ENCODE measurements around the gene PNMA8A.
A peak's percentile ranks its signal among the peaks of the same experiment; 100 is the strongest.

The PNMA8A gene

DNA sequence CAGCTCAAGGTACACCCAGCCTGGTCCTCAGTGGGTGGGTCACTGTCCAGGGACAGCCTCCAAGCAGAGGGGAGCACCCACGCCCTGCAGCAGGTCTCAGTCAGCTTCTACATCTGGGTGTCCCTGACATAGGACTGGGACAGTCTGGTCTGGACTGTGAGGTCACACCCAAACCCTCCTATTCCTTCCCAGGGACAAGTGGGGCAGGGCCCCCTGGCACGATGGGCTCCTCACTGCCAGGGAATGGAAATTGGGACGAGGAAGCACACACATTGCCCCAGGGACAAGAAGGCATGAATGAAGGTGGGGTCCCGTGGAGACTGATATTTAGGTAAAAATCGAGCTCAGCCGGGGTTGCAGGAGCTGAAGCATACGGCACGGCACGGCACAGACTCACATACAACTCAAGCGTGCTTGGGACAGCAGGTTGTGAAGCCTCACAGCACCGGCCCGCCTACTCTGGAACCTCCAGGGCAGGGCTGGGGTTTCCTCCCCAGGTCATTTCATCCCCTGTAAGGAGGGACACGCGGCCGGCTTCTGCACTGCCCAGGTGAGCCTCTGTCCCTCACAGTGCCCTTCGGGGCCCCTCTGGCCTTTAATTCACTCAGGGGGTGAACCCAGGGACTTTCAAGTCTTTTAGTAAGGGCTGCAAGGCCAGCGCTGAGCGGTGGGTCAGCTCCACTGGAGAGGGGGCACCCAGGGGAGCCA, 20.8 kb upstream of the PNMA8A start:
- no peak for DNase-seq

DNA sequence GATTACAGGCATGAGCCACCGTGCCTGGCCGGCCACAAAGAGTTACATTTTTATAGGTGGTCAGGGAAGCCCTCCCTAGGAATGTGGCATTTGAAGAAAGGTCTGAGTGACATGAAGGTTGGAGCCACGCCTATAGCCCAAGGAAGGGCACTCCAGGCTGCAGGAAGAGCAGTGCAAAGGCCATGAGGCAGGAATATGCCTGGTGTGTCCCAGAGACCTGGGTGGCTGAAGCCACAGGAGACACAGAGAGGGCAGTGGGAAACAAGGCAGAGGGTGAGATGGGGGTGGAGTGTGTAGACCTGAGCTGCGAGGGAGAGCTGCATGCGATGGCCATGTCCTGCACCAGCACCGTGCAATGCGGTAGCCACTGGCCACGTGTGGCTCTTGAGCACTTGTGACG, 19.4 kb upstream of the PNMA8A start:
- no peak for DNase-seq

DNA sequence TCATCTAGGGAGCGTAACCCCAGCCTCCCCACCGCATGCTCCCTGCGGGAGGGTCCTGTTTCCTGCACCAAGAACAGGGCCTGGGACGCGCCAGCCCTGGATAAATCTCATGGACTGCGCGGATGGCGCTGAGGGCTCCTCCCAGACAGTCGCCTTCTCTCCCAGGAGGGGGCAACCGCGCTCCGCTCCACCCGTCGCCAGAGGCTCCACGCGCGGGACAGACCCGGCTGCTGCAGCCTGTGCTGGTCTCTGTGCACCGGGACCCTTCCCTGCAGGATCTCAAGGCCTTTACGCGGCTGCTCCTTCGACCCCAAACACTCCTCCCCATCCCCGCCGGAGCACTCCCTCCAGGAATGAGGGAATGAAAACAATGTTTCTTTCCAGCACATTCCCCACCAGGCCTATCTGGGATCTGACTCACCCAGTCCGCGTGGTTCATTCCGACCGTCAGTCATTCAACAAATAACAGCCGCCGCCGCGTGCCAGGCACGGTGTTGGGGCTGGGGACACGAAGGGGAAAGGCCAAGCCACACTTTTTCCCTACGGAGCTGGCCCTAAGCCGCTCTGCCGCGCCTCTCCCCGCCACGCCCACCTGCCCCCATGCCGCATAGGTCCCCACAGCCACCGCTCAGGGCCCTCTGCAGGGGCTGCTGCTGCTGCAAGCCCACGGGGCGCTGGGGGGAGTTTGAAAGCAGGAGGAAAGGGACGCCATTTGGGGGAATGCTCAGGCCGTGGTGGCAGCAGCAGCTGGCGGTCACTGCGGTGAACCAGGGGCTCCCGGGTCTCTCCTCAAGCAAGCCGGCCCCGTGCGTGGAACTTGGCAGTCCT, 18.3 kb upstream of the PNMA8A start:
- DNase-seq = no peak

DNA sequence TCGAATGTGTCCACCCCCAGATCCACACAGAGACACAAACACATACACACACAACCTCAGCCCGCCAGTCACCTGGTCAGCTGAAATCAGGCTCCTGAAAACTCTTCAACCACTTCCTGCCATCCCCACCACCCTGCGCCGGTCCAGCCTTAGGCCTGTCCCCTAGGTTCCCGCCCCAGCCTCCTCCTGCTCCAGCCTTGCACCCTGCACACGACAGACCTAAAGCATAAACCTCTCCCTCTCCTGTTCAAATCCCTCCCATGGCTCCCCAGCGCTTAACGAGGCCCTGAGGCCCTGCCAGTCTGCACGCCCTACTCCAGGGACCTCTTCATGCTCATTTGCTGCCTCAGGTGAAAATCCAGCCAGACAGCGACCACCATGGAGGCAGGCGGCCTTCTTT, 17.2 kb upstream of the PNMA8A start:
- DNase-seq = no peak

DNA sequence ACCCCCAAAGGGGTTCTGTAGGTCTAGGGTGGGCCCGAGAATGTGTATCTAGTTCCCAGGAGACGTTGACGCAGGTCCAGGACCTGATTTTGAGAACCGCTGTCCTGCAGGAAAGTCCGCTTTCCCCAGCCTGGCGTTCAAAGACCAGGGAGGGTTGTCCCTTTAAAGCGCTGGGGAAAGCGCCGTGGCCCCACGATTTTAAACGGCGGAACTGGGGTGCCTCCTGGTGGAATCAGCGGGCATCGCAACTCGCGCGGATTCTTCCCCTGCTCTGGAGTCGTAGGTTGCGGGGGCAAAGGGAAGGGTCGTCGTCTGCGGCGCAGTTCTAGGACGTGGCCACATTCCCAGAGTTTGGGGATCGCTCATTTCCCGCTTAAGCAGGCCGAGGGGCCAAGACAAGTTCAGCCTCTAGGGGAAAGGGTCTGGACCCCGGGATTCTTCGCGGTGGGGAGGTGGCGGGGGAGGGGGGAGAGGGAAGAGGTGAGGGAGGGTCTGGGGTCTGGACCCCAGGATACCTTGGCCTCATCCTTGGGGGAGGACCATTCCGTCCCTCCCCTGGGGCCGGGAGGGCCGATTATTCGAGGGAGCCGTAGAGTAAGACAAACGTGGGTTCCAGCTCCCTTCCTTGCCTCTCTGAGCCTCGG, 16.6 kb upstream of the PNMA8A start:
- peak; percentile 54 for DNase-seq

DNA sequence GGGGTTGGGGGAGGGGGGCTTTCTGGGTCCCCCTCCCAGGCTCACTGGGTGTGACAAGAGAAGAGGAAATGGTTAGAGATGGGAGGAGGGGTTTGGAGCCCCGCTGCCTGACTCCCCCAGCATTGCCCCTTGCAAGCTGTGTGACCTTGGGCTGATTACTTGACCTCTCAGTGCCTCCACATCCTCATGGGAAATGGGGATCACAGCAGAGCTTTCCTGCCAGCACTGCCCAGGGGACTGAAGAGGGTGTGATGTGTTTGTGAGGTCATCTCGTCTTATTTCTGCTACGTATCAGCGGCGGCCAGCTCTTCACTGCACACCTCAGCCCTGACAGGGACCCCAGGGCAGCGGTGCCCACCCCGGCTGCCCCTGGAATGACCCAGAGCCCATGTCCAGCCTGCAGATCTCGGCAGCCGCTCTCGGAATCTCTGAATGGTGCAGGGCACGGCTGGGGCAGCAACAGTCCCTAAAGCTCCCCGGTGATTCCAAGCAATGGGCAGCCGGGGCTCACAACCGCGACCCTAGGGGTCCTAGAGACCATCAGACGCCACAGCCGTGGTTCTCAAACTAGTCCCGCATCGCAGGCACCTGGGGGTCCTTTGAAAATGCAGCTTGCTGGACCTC, 15.9 kb upstream of the PNMA8A start:
- no peak for DNase-seq

DNA sequence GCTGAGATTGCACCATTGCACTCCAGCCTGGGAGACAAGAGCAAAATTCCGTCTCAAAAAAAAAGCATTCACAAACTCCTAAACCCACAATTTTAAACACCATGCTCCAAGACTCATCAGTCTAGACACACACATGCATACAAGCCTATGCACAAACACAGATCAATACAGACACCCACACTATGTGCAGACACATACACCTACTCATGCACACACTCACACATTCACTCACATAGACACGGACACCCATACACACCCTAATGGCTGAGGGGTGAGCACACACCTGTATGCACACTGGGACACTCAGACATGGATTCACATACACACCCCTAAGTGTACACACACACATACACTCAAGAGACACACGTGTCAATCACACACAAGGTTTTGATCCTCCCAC, 15.0 kb upstream of the PNMA8A start:
- no peak for DNase-seq

DNA sequence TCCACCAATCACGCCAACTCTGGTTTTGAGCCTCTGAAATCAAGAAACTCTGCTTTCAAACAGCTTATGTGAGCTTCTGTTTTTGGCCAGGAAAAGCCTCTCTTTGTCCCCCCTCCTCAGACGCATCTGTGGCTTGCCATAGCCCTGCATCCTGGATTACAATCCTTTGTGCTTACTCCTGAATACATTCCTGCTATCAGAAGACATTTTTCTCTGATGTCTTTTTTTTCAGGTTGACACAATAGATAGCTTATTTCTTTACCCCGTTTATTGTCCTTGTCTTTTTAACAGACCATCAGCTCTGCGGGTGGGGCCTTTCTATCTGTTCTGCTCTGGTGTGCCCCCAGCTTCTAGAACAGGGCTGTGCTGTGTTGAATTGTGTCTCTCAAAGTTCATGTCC, 13.3 kb upstream of the PNMA8A start:
- DNase-seq = no peak

DNA sequence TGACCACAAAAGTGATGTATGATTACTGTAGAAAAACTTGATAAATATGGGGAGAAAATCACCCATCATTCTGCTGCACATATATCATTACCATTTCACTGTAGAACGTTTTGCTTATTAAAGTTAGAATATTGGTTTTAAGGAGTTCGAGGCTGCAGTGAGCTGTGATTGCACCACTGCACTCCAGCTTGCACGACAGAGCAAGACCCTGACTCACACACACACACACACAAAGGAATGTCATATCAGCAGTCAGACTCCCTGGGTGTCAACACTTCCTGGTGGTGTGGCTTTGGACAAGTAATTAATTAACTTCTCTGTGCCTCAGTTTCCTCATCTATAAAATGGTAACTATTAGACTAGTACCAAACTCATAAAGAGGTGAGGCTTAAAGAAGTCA, 11.3 kb upstream of the PNMA8A start:
- no peak for DNase-seq

DNA sequence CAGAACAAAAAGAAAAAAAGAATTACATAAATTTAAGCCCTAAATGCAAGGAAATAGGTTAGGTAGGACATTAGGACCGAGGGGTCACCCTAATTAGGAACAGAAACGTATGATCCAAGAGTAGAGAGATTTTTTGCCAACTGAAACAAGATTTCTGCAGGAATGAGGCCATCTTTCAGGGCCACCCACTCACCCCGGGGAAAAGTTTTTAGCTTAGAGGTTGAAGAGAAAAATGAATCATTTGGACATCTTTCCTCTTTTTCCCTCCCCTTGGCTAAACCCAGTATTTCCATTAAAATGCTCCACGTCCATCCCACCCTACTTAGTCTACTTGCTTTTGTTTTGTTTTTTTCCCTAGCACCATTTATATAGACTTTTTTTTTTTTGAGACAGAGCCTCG, 10.6 kb upstream of the PNMA8A start:
- no peak for DNase-seq

DNA sequence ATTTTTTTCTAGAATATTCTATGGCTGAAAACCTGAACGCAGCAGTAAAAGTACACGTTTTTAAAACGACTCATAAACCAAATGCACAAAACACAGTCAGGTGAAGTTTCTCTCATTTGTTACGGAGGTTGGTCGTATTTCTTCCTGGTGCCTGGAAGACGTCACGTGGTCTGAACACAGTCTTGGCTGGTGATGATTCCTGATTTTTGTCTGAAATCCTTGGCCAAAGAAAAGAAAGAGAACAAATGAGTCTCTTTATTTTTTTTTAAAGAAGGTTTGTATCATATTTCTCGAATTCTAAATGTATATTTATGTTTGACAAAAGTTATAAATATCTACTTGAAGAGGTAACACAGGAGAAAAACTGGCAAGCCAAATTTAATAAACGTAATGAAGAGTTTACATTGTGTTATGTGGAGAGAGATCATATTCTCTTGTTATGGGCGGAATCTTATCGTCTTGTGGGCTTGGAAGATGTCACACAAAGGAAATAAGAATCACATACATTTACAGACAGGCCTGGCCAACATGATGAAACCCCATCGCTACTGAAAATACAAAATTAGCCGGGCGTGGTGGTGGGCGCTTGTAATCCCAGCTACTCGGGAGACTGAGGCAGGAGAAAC, 10.0 kb upstream of the PNMA8A start:
- no peak for DNase-seq

DNA sequence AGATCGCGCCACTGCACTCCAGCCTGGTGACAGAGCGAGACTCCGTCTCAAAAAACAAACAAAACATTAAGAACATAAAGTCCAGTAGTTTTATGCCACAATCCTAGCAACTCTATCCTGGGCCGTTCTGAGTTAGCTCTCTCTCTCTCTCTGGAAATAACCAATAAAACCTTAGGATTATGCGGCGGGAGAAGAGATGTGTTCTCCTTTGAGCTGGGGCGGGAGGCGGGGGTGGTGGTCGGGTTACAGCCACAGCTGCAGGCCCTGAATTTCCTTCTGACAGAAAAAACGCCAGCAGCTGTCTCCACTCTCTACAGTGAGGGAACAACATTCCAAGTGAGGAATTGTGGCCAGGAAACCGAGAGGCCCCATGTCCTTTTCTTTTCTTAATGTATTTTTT, 9.1 kb upstream of the PNMA8A start:
- no peak for DNase-seq

DNA sequence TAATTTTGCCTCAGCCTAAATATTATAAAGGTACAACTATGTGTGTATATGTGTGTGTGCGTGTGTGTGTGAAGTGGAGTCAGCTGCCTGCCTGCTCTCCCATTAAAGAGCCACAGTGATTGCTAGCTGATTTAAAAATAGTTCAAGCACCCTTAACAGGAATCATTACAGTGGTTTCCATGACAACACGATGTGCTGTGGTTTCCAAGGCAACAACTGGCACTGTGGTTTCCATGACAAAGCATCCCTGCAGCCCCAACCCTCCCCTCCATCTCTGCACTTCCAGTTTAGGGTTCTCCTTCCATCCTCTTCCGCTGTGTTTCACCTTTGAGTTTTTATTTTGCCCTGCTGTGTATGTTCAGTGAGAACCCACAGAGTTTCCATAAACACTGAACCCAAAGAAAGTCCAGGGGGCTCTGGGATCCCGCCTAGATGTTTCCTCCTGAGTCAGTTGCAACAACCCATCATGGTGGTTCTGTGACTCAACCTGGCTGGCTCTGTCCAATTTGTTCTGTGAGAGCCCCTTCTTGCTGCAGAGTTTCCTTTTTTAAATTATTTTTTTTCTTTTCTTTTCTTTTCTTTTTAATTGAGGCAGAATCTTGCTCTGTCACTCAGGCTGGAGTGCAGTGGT, 7.1 kb upstream of the PNMA8A start:
- DNase-seq = peak; percentile 29

DNA sequence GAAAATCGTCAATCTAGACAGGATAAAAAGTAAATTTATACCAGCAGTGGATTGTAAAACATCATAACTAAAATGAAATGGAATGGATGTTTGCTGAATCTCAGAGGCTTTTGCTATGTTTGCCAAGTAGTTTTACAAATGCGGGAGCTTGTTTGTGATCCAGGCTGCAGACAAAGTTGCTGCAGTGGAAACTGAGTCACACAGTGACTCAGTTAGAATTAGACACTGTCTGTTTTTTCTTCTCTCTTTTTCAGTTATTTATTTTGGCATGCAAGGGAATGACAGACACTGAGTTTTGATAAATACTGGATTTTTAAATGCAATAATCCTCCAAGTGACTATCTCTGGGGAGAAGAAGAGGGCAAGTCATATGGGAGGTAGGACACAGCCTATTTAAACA, 4.6 kb upstream of the PNMA8A start:
- no peak for DNase-seq

DNA sequence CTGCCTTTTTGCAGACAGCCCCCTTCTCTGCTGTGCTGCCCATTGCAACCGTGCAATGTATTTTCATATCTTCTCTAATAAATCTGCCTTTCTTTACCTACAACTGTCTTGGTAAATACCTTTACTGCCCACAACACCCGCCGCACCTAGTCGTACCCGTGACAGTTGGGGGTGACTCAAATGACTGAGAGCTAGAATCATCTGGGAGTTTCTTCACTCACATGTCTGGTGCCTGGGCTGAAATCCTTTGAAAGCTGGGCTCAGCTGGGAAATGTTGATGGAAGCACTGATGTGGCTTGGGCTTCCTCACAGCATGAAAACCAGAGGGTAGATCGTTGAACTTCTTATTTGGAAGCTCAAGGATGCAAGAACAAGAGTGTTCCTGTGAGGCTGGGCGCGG, 2.8 kb upstream of the PNMA8A start:
- DNase-seq = no peak

DNA sequence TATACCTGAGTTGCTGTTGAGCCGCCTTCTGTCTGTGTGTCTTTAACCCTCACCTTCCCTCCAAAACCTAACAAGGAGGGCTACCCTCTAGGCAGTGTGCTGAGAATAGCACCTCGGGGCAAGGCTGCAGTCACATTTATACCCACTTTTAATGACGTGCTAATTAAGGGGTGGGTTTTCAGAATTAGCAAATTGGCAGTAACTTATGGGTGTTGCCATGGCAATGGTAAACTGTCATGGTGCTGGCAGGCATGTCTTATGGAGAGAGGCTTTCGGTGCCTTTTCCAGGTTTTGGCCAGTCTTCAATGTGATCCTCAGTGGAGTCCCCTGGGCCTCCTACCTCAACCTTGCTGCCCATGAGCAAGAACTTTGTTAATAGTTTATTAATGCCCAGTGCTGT, 1.2 kb upstream of the PNMA8A start:
- no peak for DNase-seq

DNA sequence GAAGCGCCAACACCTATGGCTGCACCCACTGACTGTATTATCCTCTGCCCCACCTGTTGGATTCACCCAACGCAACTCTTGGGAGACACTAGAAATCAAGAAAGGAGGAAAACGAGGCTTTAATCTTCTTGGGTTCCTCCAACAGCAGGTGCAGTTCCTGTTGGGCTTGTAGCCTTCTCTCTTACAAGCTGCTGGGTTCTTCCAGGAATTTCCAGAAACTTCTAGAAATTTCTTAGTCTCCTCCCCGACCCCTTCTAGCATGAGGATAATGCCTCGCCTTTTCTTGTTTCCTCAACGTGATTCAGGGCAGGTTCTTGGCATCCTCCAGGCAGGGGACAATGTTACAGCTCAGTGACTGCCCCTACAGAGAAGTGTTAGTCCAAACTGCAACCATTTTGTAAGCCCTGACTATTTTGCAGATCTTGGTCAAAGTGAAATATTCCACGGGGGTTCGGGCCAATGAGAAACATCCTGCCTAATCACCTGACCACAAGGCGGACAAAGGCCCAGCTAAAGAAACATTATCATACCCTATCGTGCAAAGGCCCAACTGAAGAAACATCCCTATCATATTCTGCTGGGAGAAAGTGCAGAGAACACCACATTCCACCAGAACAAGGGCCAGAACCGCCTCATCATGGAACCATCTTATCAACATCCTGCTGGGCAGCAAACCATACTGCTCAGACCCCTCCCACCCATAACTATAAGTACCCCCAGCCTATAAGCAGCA, 614 bp upstream of the PNMA8A start:
- DNase-seq = no peak

DNA sequence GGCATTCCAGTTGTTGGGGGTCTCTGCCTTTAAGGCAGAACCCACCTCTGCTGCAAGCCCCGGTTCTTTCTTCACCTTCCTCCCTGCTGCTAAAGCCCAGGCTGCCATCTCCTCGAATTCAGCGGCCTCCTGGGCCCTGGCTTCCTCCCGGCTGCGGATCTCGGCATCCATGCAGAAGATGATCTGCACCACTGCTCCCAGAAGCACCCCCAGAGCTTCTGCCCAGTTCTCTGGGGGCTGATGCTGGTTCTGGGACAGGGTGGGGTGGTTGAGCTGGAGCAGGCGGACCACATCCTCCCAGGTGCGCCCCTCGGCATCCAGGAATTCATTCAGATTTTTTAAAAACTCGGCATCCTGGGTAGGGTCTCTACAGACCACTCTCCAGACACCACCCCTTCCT, 987 bp downstream of the PNMA8A start:
- no peak for DNase-seq

DNA sequence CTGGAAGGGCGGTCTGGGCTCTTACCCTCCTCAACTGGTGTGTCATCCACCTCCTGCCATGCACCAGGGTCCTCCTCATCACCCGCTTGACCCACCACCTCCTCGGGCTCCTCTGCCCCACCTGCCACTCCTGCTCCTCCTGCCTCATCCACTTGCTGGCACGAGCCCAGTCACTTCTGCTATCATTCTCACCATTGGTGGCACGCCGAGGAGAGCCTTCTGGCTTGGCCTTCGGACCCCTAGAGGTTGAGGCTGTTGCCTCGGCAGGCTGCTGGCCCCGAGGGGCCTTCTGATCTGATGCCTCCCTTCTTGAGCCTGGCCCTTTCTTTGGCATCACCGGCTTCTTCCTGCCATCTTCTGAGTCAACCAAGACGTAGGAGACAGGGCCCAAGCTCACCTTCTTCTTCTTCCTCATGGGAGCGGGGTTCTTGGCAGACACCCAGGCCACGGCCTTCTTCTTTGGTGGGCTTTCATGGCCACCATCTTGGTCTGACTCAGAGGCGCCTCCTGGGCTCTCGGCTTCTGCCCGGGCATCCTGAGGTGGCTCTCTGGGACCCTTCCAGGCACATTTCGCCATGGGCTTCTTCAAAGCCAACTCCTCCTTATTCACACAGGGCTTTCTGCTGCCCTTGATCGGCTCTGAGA, 1.7 kb downstream of the PNMA8A start:
- DNase-seq = no peak

DNA sequence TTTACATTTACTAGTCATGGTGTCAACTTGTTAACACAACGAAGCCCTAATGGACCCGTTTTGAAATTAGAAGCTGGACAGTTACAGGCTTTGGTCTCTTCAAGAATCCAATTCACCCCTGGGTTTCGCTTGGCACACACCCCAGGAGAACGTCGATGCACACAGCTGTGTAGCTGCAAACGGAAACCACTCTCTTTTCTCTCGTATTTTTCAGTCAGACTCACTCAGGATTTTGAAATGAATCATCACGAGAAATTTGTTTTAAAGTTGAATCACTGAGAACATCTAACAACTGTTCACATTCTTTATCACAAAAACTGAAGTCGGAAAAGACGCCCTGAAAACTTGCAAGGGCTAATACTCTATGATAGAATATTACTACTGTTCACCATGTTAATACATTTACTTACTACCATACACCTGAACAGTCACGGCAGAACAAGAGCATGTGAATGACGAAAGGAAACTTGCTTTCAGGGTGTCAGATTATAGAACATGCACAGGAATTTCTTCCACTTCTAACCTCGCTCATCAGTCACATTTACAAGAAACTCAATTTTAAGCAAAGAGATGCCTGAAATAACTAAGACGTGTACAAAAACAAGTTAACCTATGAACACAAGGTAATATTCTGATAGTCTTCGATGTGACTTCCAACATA, 4.7 kb downstream of the PNMA8A start:
- no peak for DNase-seq

DNA sequence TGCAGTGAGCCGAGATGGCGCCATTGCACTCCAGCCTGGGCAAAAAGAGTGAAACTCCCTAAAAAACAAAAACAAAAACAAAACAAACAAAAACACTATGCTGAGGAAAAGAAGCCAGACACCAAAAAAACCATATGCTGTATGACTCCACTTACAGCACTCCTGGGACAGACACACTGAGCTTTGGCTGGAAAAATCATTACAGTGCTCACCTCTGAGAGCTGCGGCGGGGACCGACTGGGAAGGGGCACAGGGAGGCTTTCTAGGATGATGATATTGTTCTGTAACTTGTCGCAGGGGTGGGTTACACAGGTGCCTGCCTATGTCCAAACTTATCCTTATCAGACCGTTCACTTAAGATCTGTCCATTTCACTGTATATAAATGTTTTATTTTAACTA, 7.8 kb downstream of the PNMA8A start:
- DNase-seq = no peak
